ENCODE measurements around the gene MED12L.
"Not testable (repeated sequence)": the region's sequence is repeated elsewhere in the genome, so short reads cannot be mapped to it uniquely, and the experiment has no call there.

MED12L gene

DNA sequence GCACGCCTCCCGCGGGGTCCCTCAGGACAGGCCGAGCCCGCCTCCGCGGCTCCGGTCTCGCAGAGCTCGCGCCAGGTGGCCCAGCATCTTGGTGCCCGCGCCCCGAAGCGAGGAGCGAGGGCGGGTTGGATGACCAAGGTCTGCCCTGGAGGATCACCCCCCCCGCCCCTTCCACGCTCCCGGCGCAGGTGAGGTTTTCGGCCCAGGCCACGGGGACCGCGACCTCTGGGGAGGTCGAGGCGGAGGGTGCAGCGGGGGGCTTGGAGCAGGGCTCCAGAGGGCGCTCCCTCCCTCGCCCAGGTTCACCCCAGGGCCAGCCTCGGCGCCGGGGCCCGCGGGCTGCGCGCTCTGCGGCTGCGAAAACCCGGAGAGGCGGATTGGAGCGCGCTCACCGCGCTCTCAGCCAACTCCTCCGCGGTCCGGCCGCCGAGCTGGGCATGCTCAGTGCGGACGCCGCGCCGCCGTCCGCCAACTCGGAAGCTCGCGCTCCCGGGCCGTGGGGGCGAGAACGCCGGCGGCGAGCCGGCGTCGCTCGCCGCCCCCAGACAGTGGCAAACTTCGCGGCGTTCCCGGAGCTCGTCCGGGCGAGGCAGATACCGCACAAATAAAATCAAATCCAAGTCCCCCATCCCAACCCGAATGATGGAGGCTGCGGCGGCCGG, at the start of gene MED12L:
MED12L (plus strand) TSS at position 438 of the 662 bp plus-strand sequence. CDS start 1,263 bp downstream, outside the sequence.
- DNase-seq (ENCODE audit: low spot score): peak; percentile 91

DNA sequence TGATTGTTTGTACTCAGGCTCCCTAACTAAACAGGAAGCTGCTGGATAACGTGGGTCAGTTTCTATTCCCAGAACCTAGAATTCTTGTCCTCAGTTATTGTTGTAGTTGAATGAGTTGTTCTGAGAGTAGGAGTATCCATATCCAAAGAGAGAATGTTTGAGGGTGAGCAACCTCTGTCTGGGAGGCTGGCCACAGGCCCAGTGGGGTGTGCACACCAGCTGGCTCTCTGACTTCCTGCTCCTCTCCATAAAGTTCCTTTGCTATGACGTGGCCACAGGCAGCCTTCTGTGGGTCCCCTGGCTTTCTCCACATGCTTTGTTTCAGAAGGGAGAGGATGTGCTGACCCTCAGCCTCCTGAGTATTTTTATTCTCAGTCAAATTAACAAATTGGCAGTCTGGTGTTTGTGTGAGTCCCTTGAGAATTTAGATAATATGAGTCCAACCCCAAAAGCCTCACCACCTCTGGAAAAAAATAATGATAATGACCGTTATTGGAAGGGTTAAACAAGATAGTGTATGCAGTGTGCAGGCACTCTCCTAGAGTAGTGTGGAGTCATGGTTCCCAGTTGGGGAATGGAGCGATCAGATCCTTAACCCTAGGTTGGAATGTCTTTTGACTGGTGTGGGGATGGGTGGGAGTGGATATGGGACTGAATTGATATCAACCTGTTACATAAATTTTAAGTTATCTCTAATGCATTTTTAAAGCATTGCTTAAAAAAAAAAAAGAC, 47.6 kb upstream of the MED12L start:
- peak; percentile 43 for DNase-seq (ENCODE audit: low spot score)

- no peak for DNase-seq (ENCODE audit: low spot score)
Measured at GRCh38 chr3:151044706-151045105, 40.8 kb upstream of the MED12L start.

GRCh38 chr3:151047636-151048035, 37.8 kb upstream of the MED12L start:
- no peak for DNase-seq (ENCODE audit: low spot score)

DNA sequence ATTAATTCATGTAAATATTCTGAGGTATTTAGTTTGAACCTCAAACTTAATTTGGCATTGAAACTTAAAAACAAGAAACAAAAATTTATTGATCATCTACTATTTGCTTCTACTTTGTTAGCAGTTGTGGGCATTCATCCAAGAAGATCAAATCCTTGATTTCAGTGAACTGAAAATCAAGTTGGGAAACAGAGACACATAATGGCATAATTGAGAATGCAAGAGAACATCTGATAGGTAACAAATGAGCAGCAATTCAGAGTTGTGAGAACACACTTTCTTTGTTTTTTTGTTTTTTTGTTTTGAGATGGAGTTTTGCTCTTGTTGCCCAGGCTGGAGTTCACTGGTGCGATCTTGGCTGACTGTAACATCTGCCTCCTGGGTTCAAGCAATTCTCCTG, 33.9 kb upstream of the MED12L start:
- no peak for DNase-seq (ENCODE audit: low spot score)

GRCh38 chr3:151052346-151052745, 33.1 kb upstream of the MED12L start:
- no peak for DNase-seq (ENCODE audit: low spot score)

DNA sequence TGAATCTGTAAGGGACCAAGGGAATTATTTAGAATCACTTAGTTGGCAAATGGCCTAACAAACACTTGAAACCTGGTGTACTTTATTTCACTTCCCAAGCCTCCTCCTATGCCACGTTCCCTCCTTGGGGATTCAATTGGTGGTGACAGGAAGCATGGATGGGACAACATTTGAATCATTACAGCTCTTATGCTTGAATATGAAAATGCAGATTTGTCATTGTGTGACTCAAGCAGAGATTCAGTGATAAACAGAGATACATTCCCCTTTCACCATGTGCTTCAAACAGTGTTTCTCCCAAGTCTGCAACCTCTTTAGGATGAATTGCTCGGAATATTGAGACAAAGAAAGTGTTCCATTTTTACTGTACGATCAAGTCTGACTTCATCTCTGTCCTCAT, 32.7 kb upstream of the MED12L start:
- DNase-seq (ENCODE audit: low spot score): no peak

DNA sequence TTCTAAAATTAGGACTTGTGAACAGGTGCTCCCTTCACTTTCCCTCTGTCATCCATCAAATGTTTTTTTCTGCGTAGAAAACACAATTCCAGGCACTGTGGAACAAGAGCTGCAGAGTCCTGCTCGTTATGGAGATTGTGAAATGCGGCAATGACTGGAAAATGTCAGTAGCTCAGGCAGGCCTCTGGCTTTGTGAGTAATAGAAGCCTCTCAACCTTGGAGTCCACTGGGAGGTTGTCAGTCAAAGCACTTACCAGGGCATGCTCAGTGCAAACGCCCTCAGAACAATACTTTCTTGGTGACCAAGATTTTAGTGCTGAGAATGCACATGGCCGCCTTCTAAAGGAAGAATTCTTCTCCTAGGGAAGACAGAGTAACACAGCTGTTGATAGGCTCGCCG, 26.7 kb upstream of the MED12L start:
- no peak for DNase-seq (ENCODE audit: low spot score)

- no peak for DNase-seq (ENCODE audit: low spot score)
Measured at GRCh38 chr3:151062611-151063010, 22.9 kb upstream of the MED12L start.

DNA sequence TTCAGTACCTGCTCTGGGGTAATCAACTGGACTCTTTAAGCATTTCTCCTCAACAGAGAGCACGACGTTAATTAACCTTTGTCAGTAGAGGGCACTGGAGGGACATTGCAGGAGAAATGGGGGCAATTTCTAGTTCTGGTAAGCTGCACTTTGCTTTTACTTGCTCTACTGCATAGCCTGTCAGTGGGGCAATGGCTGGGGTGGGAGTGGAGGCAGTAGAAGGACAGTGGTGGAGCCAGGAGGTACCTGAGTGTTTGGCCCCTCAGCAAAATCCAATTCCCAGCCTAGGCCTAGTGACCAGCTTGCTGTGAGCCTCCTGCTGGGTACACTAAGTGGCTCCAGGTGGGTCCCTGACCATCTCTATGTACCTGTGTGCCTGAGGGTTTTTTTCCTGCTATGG, 18.3 kb upstream of the MED12L start:
- no peak for DNase-seq (ENCODE audit: low spot score)

DNA sequence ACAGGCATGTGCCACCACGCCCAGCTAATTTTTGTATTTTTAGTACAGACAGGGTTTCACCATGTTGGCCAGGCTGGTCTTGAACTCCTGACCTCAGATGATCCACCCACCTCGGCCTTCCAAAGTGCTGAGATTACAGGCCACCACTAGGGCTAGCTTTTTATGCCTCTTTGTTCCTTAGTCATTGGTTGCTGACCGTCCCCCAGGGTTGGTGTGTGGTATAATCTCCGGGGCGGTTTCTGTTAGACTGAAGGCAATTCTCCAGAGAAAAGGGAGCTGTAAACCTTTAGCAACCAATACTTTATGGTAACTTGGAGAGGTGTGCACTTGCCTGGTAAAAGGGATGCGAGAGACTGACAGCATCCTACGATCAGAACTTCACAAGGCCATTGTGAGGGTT, 12.6 kb upstream of the MED12L start:
- DNase-seq (ENCODE audit: low spot score): not testable (repeated sequence)

GRCh38 chr3:151074256-151074655, 11.2 kb upstream of the MED12L start:
- no peak for DNase-seq (ENCODE audit: low spot score)

GRCh38 chr3:151075869-151076562, 9.4 kb upstream of the MED12L start:
- DNase-seq (ENCODE audit: low spot score): no peak

DNA sequence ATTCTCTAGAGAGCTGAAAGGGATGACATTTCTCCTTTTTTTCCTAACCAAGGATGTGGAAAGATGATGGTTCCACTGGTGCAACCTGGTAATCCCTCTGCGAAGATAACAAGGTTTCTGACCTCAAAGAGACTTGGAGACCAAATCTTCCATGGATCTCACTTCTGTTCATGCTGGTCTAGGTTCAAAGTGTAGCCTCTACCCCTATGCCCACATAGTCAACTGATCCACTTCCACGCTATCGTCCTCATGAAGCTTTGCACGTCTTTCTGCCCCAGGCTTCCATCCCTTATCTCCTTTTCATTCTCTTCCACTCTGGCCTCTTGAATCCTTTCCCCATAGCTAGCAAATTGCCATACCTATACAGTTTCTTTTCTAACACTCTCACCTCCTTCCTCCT, 8.8 kb upstream of the MED12L start:
- no peak for DNase-seq (ENCODE audit: low spot score)

DNA sequence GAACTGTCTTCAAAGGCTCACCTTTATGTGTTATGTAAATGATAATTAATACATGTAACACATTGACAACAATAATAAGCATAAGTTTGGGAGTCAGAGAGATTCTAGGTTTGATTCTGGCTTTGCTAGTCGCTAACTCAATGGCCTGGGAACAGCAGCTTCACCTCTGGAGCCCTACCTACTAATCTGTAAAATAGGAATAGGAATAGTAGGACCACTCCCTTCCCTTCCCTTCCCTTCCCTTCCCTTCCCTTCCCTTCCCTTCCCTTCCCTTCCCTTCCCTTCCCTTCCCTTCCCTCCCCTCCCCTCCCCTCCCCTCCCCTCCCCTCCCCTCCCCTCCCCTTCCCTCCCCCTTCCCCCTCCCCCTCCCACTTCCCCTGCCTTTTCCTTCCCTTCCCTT, 4.4 kb upstream of the MED12L start:
- DNase-seq (ENCODE audit: low spot score): not testable (repeated sequence)

- DNase-seq (ENCODE audit: low spot score): no peak
Measured at GRCh38 chr3:151082880-151083838, 2.3 kb upstream of the MED12L start.

DNA sequence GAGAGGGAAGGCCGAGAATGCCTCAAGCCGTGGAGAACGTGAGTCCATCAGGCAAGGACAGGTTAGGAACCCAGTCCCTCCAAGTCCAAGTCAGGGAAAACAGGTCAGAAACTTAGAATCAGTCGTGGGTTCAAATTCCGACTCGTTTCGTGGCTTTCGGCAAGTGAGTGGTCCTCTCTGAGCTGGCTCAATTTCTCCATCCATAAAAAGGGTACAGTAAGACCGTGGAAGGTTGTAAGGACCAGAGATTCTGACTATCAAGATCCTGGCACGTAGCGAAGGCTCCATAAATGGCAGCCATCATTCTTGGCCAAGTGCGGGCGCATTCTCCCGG, 604 bp upstream of the MED12L start:
- no peak for DNase-seq (ENCODE audit: low spot score)

DNA sequence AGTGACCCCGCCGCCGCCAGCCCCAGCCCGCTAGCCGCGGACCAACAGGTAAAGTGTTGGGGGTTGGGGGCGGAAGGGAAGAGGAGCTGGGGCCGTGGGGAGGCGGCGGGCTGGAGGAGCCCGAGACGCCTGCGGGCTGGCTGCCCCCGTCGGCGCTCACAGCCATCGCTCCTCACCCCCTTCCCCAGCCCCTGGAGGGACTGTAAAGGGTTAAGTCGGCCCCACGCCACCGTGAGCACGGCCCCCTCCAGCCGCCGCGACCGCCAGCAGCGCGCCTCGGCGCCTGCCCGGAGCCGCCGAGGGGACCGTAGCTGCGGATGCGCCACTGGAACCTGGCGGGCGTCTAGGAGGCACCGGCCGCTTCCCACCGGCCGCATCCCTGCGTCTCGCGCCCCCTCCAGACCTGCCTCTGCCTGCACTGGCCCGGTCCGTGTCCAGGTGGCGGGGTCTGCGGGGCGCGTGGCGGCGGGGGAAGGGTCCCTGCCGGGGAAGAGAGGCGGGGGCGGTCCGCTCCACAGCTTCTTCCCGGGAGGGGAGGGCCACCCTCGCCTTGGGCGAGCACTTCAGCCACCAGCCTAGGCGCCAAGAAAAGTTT, 522 bp downstream of the MED12L start:
- no peak for DNase-seq (ENCODE audit: low spot score)

DNA sequence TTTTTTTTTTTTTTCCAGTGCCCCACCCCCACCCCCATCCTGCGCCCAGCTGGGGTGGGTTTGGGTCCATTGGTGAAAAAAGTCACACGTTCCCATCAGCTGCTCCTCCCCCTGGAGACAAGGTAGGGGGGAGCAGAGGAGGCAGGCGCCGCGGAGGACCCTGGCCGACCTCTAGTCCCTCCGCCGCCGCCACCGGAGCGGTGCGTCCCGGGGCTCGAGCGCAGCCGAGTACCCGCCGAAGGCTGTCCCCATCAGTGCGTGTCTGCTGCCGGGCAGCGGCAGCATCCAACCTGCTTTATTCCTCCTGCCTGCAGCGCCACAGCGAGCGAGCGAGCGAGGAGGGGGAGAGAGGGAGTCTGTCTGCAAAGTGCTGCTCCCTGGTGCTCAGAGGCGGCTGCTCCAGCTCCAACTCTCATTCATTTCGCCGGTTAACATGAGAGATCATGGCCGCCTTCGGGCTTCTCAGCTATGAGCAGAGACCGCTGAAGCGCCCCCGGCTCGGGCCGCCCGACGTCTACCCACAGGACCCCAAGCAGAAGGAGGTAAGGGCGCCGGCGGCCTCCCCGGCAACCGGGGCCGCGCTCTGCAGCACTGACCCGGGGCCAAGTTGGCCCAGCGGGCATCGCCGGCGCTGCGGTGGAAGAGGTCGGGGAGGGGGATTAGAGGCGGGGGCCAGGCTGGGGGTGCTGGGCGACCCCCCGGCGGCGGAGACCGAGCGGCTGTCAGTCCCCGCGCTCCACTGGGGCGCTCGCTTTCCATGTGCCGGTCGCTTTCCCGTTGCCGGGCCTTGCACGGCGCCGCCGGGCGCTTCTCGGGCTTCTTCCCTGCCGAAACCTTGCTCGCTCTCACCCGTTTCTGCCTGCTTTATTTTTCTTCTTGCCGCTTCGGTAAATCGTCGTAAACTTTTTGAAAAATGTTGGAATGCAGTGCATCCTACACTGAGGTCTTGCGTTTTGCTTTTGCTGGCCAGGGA, 1.3 kb downstream of the MED12L start:
- peak; percentile 70 for DNase-seq (ENCODE audit: low spot score)

- no peak for DNase-seq (ENCODE audit: low spot score)
Measured at GRCh38 chr3:151087648-151088047, 2.2 kb downstream of the MED12L start.
